ENCODE measurements around the gene PRADC1. TPM values are rescaled to one million over a fixed set of nuclear protein-coding genes. Genes with fewer than 3 reads are reported as not detected.

The PRADC1 gene
- total RNA-seq, 1 experiment from 2014 or later: 8.6 TPM

- TF ChIP-seq ZBTB33 (IDR thresholded peaks at IDR 0.05; ENCODE audit: extremely low read depth, insufficient replicate concordance, low read length): no peak
- no peak for TF ChIP-seq MAX (IDR thresholded peaks at IDR 0.05)
- no peak for TF ChIP-seq FOSL1 (IDR thresholded peaks at IDR 0.05; ENCODE audit: low read depth)
- no peak for TF ChIP-seq CBX3 (IDR thresholded peaks at IDR 0.05; ENCODE audit: low read depth)
- no peak for TF ChIP-seq YY1 (IDR thresholded peaks at IDR 0.05; ENCODE audit: extremely low read depth, insufficient replicate concordance, low read depth, low read length)
- no peak for TF ChIP-seq EGR1 (IDR thresholded peaks at IDR 0.05; ENCODE audit: low read depth)
- no peak for TF ChIP-seq EZH2phosphoT487 (IDR thresholded peaks at IDR 0.05; ENCODE audit: borderline replicate concordance)
- no peak for TF ChIP-seq POLR2A (IDR thresholded peaks at IDR 0.05; ENCODE audit: borderline replicate concordance, extremely low read depth, insufficient read depth, insufficient read length)
- no peak for TF ChIP-seq RAD21 (IDR thresholded peaks at IDR 0.05; ENCODE audit: low read depth)
- H3K36me3 ChIP-seq (ENCODE audit: control insufficient read depth in 1 of 2, insufficient read depth in 2 of 2, low read length in 2 of 2): no peaks in the 10 kb centered on the region
- intact Hi-C loops (cut with micrococcal nuclease): no loop called here
- ATAC-seq: no peak
- no peak overlapping the region for H3K4me2 ChIP-seq (ENCODE audit: low read length)
- no peak for DNase-seq (ENCODE audit: low read depth, low spot score)
- RAD21 ChIA-PET (ENCODE audit: low non-redundant PET in 1 of 2, low total read pairs in 2 of 2, uncharacterized antibody in 2 of 2, unreplicated experiment in 2 of 2): no interaction called here
- H3K4me1 ChIP-seq (ENCODE audit: control insufficient read depth in 1 of 2, insufficient read depth in 2 of 2, low read length in 2 of 2): no peaks in the 10 kb centered on the region
- H2AFZ ChIP-seq (ENCODE audit: low read depth, low read length, poor library complexity, severe bottlenecking): no peak overlapping the region
- no peak overlapping the region for H3K4me3 ChIP-seq (replicated peaks in 1 of 2; ENCODE audit: low read depth in 1 of 2, low read length in 2 of 2)
- H3K27ac ChIP-seq (ENCODE audit: low read depth, low read length): no peak overlapping the region
- H3K9me2 ChIP-seq (ENCODE audit: insufficient read depth): no peaks in the 10 kb centered on the region
- no peaks in the 10 kb centered on the region for H3K79me2 ChIP-seq (ENCODE audit: insufficient read depth, low read length)
- H3K27me3 ChIP-seq (ENCODE audit: insufficient read depth, low read length): peaks cover 13% of the 10 kb centered on the region; the same call in 1 of the 2 replicates
- no peaks in the 10 kb centered on the region for H3K9me3 ChIP-seq (ENCODE audit: control insufficient read depth in 1 of 2, insufficient read depth in 1 of 2, low read depth in 1 of 2, low read length in 2 of 2)
- POLR2A ChIA-PET: no interaction called here
- no TSS peak for BruUV-seq (replicated peaks)
- H3K9ac ChIP-seq (ENCODE audit: low read length): no peak overlapping the region
- CTCF ChIA-PET: interaction anchor here (3.2 kb wide), 1 partner anchor 9 kb away, joined by 14 read pairs; no protein-coding TSS in a partner anchor
- no peaks in the 10 kb centered on the region for H4K20me1 ChIP-seq (ENCODE audit: insufficient read depth)
Observed at GRCh38 chr2:73185965-73186364, 47.1 kb downstream of the PRADC1 start.

Other genes with a start within 250 kb of the PRADC1 start
- gene SFXN5, start 161.5 kb downstream of the PRADC1 start, total RNA-seq (2021; ENCODE audit: unreplicated experiment): 10.0 TPM
- gene RAB11FIP5, start 120.3 kb downstream of the PRADC1 start, total RNA-seq (2021; ENCODE audit: unreplicated experiment): 20.8 TPM
- gene NOTO, start 30.7 kb downstream of the PRADC1 start, total RNA-seq (2021; ENCODE audit: unreplicated experiment): not detected
- 37.4 TPM for gene SMYD5, start 19.0 kb downstream of the PRADC1 start, total RNA-seq (2021; ENCODE audit: unreplicated experiment)
- 637 TPM for gene CCT7, start 1.1 kb upstream of the PRADC1 start, total RNA-seq (2021; ENCODE audit: unreplicated experiment)
- 34.9 TPM for gene FBXO41, start 51.2 kb upstream of the PRADC1 start, total RNA-seq (2021; ENCODE audit: unreplicated experiment)
- gene EGR4, start 60.3 kb upstream of the PRADC1 start, total RNA-seq (2021; ENCODE audit: unreplicated experiment): 0.37 TPM
- gene ALMS1, start 152.6 kb upstream of the PRADC1 start, total RNA-seq (2021; ENCODE audit: unreplicated experiment): 20.5 TPM

Measured in HCT116 (cell line).